Stimulated activated CD4-positive, alpha-beta T cell treated with anti-CD3 and anti-CD28 coated beads, Interleukin-12 subunit alpha, Interleukin-12 subunit beta, amount 100 ng/mL, for 48 hours (primary cell): Measurements from ENCODE around the gene RNF220.

Experiments
- DNase-seq, 3 donors: peaks; one replicate each; pipeline ENCODE4 v3.0.0-alpha.2; 2020; ENCODE audit warnings: low read depth in 2 of 3, low spot score in 1 of 3

The RNF220 gene

GRCh38 chr1:44631647-44632539 lies 226.8 kb downstream of the RNF220 start:
- DNase-seq: peak; percentile 75 to 87 (median 83)

GRCh38 chr1:44632598-44632997 lies 227.5 kb downstream of the RNF220 start:
- DNase-seq: no peak

DNA sequence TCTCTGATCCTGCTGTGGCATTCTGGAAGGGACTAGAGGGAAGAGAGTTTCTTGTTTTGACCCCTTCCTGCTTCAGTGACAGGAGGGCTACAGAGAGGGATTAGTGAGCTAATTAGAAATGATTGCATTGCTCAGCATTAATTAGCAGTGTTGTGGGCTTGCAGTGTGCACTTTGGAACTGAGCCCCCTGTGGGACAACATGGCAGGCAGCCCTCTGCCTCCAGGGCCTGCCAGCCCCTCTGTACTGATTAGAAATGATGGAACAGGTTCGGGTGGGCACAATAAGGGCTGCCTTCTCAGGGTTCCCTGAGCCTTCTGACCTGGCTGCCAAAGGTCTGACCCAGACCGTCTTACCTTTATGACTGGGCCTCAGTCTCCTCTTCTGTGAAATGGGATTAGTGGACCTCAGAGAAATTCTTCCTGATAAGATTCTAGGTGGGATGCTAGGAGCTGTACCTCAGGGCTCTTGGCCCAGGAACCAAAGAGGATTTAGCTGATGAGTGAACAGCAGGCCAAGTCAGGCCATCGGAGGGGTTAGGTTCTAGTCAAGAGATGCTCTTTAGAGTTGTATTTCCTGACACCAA lies 229.6 kb downstream of the RNF220 start:
- DNase-seq: no peak

GRCh38 chr1:44635439-44635838 lies 230.4 kb downstream of the RNF220 start:
- no peak for DNase-seq

- no peak for DNase-seq
Measured at GRCh38 chr1:44636083-44636687, 231.1 kb downstream of the RNF220 start.

DNA sequence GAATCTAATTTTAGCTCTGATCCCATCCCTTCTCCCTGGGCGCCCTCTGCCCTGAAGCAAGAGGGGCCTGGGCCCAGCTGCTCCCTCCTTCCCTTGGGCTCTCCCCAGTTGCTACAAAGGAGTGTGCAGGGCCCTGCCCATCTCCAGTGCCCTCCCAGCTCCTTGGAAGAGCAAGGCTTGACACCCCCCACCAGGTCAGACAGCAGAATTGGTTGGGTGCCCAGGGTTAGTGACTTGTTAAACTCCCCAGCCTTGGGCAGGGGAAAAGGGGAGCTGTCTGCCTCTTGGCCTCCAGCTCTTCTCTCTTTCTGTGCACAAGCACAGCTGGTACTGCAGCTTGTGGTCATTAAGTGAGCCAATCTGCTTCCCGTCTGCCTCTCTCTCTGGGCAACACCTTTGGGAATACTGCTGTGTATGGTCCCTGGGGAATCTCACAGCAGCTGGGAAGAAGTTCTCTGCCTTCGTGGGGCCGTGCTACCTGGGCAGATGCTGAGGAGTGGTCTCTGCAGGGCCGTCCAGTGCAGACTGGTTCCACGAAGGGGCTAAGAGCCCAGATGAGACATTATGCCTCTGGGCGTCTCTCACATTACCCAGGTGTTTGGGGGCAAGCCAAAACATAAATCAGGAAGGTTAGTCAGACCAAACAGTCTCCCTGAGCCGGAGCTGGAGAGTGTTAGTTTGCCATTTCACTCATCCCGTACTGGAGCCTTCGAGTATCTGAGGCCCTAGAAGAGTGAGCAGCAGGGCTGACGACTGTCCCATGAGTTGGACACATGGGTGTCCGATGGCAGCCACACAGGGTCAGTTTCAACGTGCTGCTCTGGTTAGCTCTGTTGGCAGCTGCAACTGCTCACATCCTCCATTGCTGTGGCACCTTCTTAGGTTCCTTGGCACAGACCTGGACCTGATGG lies 231.9 kb downstream of the RNF220 start:
- no peak for DNase-seq

DNA sequence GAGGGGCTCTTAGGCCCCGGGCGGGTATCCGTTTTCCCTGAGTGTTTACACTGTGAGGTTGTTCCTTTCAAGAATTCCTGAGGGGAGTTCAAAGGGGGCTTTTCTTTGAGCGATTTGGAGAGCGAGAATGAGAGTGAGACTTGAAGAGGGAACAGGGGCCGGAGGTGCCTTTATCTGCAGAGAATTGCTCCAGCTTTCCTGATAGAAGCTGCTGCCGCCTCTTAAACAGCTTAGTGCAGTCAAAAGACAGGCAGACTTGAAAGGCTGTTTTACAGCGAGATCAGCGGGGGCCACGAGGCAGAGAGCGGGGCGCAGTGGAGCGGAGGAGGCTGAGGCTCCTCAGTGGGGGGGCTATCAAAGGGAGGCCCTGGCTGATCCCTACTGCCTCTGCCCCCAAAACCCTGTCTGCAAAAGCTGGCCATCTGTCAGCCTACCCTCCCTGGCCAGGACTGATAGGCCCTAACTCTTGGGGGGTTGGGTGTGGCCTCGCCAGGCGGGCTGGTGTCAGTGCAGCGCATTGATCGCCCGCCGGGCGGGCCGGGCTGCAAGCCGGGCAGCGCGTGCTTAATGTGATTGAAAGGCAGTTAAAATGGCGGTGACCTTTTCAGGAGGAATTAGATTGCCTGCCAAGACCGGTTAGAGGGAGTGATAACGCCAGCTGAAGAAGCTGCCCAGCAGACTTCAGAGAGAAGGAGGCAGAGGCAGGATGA lies 232.8 kb downstream of the RNF220 start:
- no peak for DNase-seq

- DNase-seq: no peak
Measured at GRCh38 chr1:44640200-44640853, 235.3 kb downstream of the RNF220 start.

DNA sequence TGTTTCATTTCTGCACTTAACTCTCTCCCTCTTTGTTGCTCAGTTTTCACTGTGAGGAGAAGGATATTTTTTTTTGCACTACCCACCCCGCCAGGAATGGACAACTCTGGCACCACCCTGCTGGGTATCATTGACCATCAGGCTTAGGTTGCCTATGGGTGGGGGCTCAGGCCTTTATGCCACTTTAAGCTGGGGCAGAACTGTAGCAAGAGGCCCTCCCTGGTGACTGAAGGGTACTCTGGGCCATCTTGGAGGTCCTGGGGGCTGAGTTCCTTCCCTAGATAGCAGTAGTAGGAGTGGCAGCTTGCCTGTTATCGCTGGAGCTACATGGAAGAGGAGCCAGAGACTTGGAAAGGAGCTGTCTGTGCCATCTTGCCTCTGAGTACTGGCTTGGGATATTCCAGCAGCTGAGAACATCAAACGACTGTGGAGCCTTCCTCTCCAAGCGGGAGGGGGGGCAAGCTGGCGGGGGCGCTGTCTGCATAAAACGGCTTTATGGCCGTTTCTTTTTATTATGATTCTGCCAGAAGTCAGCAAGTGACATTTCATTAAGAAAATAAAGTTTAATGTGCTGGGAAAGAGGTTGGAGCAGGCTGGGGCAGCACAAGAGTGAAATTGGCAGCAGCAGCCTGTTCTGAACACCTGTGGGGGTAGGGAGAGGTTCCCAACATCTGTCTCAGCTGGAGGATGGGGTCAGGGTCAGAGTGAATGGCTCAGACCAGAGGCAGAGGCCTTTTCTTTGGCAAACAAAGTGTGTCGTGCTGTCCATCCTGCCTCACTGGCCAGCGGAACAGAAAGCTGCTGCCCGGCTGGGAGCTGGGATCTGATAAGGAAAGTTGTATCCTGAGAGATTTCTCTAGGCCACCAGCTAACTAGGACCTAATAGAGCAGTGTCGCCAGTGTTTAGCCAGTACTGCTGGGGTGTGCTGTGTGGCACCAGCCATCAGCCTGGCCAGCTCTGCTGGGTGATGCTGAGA lies 236.4 kb downstream of the RNF220 start:
- no peak for DNase-seq

- DNase-seq: no peak
Measured at GRCh38 chr1:44642255-44642654, 237.2 kb downstream of the RNF220 start.

- no peak for DNase-seq
Measured at GRCh38 chr1:44642925-44643324, 237.9 kb downstream of the RNF220 start.

- DNase-seq: no peak
Measured at GRCh38 chr1:44643721-44644334, 238.8 kb downstream of the RNF220 start.

DNA sequence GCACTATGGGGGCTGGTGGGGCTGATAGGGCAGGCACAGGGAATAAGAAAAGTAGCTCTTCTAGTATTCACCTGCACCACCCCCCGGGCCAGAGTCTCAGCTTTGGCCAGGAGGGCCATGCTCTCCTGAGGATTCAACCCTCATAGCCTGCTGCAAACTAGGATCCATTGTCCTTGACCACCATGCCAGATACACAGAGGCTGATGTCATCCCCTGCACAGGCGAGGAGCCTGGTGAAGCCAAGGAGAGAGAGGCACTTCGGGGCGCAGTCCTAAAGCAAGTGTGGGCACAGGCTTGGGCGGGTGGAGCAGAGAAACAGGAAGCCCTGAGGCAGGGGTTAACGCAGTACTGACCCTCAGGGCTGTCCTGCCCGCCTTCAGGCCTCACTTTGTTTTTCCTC lies 239.8 kb downstream of the RNF220 start:
- no peak for DNase-seq

GRCh38 chr1:44645476-44646244 lies 240.6 kb downstream of the RNF220 start:
- DNase-seq: no peak

DNA sequence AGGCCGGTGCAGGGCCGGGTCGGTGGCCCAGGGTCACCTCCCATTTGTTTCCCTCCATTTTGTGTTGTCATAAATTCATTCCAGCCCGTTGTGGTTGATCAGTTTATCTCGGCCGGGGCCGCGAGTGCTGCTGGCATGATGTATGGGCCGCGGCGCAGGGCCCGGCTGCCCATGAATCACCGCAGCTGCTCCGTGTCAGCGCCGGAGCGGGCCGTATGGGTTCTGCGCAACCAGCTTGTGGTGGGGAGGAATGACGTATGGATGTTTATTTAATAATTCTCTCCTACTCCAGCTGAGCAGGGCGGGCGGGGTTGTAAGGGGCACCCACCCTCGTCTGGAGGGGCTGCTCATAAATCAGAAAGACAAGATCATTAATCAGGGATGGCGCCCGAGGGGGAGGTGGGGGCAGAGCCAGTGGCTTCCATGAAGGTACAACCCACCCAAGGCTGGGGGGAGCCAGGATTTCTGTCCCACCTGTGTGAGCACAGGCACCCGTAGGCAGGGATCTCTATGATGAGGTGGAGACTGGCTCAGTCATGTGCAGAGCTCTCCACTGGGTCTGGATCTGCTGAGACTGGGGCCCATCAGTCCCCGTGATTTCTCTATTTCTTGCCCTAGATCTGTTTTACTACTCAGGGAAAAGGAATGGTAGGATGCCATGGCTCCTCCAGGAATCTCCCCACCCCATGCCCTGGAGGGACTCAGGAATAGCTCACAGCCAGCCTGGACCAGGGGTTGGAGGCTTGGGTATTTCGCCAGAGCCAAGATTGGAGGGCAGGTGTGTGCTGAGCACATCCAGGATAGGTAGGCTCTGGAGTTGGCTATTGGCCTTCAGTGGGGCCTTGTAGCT lies 241.4 kb downstream of the RNF220 start:
- no peak for DNase-seq

DNA sequence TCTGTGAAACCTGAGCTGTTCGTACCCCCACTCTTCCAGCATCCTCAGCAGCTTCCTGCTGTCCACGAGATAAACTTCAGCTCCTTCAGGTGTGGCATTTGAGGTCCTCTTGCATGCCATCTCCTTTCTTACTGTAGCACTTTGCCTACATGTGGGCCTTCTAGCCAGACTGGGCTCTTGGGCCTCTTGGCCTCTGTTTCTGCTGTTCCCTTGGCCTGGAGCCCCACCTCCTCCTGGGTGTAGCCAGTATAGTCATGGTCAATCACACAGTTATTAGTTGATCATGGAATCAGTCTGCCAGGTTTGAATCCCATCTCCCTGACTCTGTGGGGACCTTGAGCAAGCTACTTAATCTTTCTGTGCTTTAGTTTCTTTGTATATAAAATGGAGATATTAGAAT lies 242.8 kb downstream of the RNF220 start:
- DNase-seq: no peak
